Natural killer cell (primary cell): Measurements from ENCODE around the gene MEIS2. TPM values are rescaled to one million over a fixed set of nuclear protein-coding genes. Genes with fewer than 3 reads are reported as not detected.

Source experiments
- ATAC-seq, 3 donors: fragments of 150-1000 bp in 2 of 3; fragments of 200-7000 bp in 1 of 3; cut with Tn5 transposase; 1 replicate in 1 of 3; 2 replicates in 2 of 3; pipeline ENCODE4 v1.10.0; 2021; ENCODE audit warnings: mild to moderate bottlenecking in 2 of 3, moderate library complexity in 2 of 3
- DNase-seq, 2 donors: peaks; one replicate each; pipeline versions ENCODE4 v3.0.0 to v3.0.0-alpha.2; 2013 to 2021; ENCODE audit warnings: mixed read lengths in 1 of 2
- H3K27ac ChIP-seq: one replicate; pipeline ENCODE4 v1.5.1; 2013; ENCODE audit warnings: mild to moderate bottlenecking, low read length
- H3K27me3 ChIP-seq: one replicate; pipeline ENCODE4 v1.6.1; 2013; ENCODE audit warnings: low read length; ENCODE audit not compliant: control insufficient read depth, insufficient read depth
- H3K36me3 ChIP-seq: one replicate; pipeline ENCODE4 v1.6.1; 2013; ENCODE audit warnings: low read length; ENCODE audit not compliant: control insufficient read depth, insufficient read depth
- H3K4me1 ChIP-seq: one replicate; pipeline ENCODE4 v1.6.1; 2013; ENCODE audit warnings: low read length; ENCODE audit not compliant: control insufficient read depth, insufficient read depth
- H3K4me3 ChIP-seq: one replicate; pipeline ENCODE4 v1.5.1; 2013; ENCODE audit warnings: low read length
- H3K9me3 ChIP-seq: one replicate; pipeline ENCODE4 v1.6.1; 2013; ENCODE audit warnings: low read length; ENCODE audit not compliant: control insufficient read depth, insufficient read depth
- H3K27ac Mint-ChIP-seq, 2 donors: one replicate each; pipeline ENCODE4 v1.8.0; 2022; ENCODE audit warnings: mild to moderate bottlenecking in 2 of 2, mixed read lengths in 2 of 2, moderate library complexity in 1 of 2
- H3K27me3 Mint-ChIP-seq, 2 donors: one replicate each; pipeline ENCODE4 v1.8.0; 2022; ENCODE audit warnings: low read depth in 2 of 2, mixed read lengths in 2 of 2
- H3K36me3 Mint-ChIP-seq: one replicate; pipeline ENCODE4 v1.8.0; 2022; ENCODE audit warnings: mixed read lengths
- H3K4me1 Mint-ChIP-seq, 2 donors: one replicate each; pipeline ENCODE4 v1.8.0; 2022; ENCODE audit warnings: mixed read lengths in 2 of 2
- H3K4me3 Mint-ChIP-seq: one replicate; pipeline ENCODE4 v1.8.0; 2022; ENCODE audit warnings: mild to moderate bottlenecking, moderate library complexity, mixed read lengths
- H3K9me3 Mint-ChIP-seq, 2 donors: one replicate each; pipeline ENCODE4 v1.8.0; 2022; ENCODE audit warnings: mixed read lengths in 2 of 2
- CTCF ChIP-seq: fragments of 200-600 bp; IDR thresholded peaks from one replicate; pipeline ENCODE4 v1.8.0; 2022; ENCODE audit warnings: antibody characterized with exemption
- WGBS: methylation state at CpG from one replicate; pipeline ENCODE4 v1.1.7; 2013; ENCODE audit warnings: missing lambda C conversion rate; ENCODE audit not compliant: insufficient coverage; 5-methylcytosine and 5-hydroxymethylcytosine counted together
- intact Hi-C: fragments of 100-400 bp; cut with micrococcal nuclease; formaldehyde crosslinking; loops from one replicate; pipeline ENCODE4 v1.14.2; 2022
- total RNA-seq, 4 donors: library from RNA; stranded (reverse); fragments of 120-200 nt in 1 of 4; gene quantifications; one replicate each; pipeline versions ENCODE4 v1.2.3 to v1.2.4, GENCODE V29; 2013 to 2022

The MEIS2 gene
- under 1 TPM in 1 of 3 donors, not detected in 2; 0.35 TPM for total RNA-seq
- 0.20 TPM for total RNA-seq (2013)

DNA sequence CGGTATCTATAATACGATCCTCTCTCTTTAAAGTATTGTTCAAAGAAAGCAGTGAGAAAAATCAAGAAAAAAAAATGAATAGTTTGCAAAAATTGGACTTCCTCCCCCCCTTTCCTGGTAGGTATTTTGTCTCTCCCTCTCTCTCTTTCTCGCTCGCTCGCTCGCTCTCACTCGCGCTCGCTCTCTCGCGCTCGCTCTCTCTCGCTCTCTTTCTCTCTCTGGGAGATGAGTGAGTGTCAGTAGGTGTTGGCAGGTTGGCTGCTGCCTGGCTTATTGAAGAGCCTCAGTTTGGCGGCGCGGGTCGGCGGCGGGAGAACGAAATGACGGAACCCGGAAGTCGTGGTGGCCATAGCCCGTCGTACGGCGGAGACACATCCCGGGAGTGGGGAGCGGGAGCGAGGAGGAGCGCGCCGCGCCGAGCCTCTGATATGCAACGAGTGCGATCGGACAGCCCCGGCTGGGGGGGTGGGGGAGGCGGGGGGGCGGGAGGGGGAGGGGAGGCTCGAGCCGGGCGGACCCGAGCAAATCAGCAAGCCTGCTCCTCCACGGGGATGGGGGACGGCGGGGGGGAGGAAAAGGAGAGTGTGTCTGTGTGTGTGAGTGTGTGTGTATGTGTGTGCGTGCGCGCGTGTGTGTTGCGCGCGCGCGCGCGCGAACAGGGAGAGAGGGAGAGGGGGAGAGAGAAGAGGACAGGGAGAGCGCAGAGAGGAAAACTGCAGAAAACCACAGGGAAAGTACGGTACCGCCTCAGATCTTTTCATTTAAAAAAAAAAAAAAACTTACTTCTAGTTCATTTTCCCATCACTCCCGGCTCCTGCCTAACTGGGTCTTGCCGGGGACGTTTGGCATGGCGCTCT, at the start of gene MEIS2:
Gene MEIS2, minus strand, starts transcription at position 441 of the 857 bp plus-strand sequence. CDS start 1,083 bp downstream, outside the sequence.
- peaks cover 56 to 65% of the 10 kb centered on the region in 2 donors for H3K27me3 Mint-ChIP-seq
- Histone ChIP-seq H3K36me3 (no peaks in the 10 kb centered on the region), H3K9me3 (peaks cover 4% of the 10 kb centered on the region), H3K4me3 (peak within 1 kb of the TSS; percentile 42), H3K27me3 (peaks cover 60% of the 10 kb centered on the region), H3K27ac (no peak within 1 kb of the TSS), H3K4me1 (peaks cover 45% of the 10 kb centered on the region)
- ATAC-seq: peak; percentile 14 to 42 (median 38)
- peak within 1 kb of the TSS; percentile 92 for H3K4me3 Mint-ChIP-seq
- H3K4me1 Mint-ChIP-seq: peaks cover 44 to 61% of the 10 kb centered on the region in 2 donors
- peak within 1 kb of the TSS; percentile 72 to 83 for H3K27ac Mint-ChIP-seq
- under 1% methylated on average over 44 of the region's 67 CpGs for WGBS
- DNase-seq: peak; percentile 28 to 46
- TF ChIP-seq CTCF: no peak
- H3K36me3 Mint-ChIP-seq: peaks cover 8% of the 10 kb centered on the region
- peaks cover 0 to 6% of the 10 kb centered on the region in 2 donors for H3K9me3 Mint-ChIP-seq
- intact Hi-C loops: loop anchor here (10.0 kb wide), 1 partner anchor 216 kb away; no protein-coding TSS in a partner anchor

- no peak overlapping the region for H3K4me3 ChIP-seq
- intact Hi-C loops: no loop called here
- TF ChIP-seq CTCF: no peak
- Mint-ChIP-seq H3K27me3 (no peaks in the 10 kb centered on the region), H3K4me3 (no peak overlapping the region), H3K27ac (no peak overlapping the region), H3K4me1 (no peaks in the 10 kb centered on the region), H3K36me3 (no peaks in the 10 kb centered on the region), H3K9me3 (peaks cover 3 to 13% of the 10 kb centered on the region in 2 donors)
- no peaks in the 10 kb centered on the region for H3K36me3 ChIP-seq
- ATAC-seq: no peak
- peaks cover 5% of the 10 kb centered on the region for H3K9me3 ChIP-seq
- DNase-seq: no peak
- no peaks in the 10 kb centered on the region for H3K4me1 ChIP-seq
- no peak overlapping the region for H3K27ac ChIP-seq
- no peaks in the 10 kb centered on the region for H3K27me3 ChIP-seq
Observed at GRCh38 chr15:37149146-37149545, 48.8 kb upstream of the MEIS2 start.

DNA sequence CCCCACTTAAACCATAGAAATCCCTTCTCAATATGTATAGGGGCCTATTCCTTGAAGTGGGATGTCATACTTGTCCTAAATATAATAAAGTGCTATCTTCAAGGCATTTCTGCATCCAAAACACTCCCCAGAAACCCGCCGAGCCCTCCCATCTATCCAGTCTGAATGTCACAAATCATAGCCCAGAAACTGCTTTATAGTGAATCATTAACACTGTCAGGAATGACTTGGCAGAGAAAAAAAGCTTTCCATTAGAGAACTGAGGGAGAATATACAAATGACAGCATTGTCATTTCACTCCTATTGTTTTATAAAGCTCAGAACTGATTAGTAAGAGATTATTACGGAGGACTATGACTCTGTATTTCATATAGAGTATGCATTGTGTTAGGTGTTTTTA, 48.4 kb upstream of the MEIS2 start:
- WGBS: 87% methylated on average over 2 of the region's 3 CpGs
- intact Hi-C loops: no loop called here

More for the DNA sequence above, 48.4 kb upstream of the MEIS2 start:
- H3K27me3 ChIP-seq: no peaks in the 10 kb centered on the region
- no peak overlapping the region for H3K4me3 ChIP-seq
- DNase-seq (no peak), ATAC-seq (no peak)
- H3K27ac ChIP-seq: no peak overlapping the region
- H3K36me3 ChIP-seq: no peaks in the 10 kb centered on the region
- H3K9me3 ChIP-seq: peaks cover 3% of the 10 kb centered on the region
- no peaks in the 10 kb centered on the region for H3K27me3 Mint-ChIP-seq
- no peak overlapping the region for H3K4me3 Mint-ChIP-seq
- no peak overlapping the region for H3K27ac Mint-ChIP-seq
- no peaks in the 10 kb centered on the region for H3K4me1 ChIP-seq
- no peaks in the 10 kb centered on the region for H3K4me1 Mint-ChIP-seq
- peaks cover 2 to 10% of the 10 kb centered on the region in 2 donors for H3K9me3 Mint-ChIP-seq
- TF ChIP-seq CTCF: no peak
- no peaks in the 10 kb centered on the region for H3K36me3 Mint-ChIP-seq
